Activated CD8-positive, alpha-beta memory T cell treated with anti-CD3 and anti-CD28 coated beads, Interleukin-2, amount 10 ng/mL, durations not matched to agents 7 days and 5 days (primary cell): ENCODE data around the gene OR10A5. TPM values are rescaled to one million over a fixed set of nuclear protein-coding genes. Genes with fewer than 3 reads are reported as not detected.
"Not testable (repeated sequence)": the region's sequence is repeated elsewhere in the genome, so short reads cannot be mapped to it uniquely, and the experiment has no call there.

Source experiments
- ATAC-seq: fragments of 150-1000 bp; cut with Tn5 transposase; one replicate; pipeline ENCODE4 v1.10.0; 2021; ENCODE audit warnings: moderate library complexity
- CTCF ChIA-PET: fragments of 350-600 bp; sonication (Branson Sonifier 250); formaldehyde crosslinking; loops from one replicate; lab custom pipeline; 2021; ENCODE audit warnings: antibody characterized with exemption; lab: Charles Lee
- DNase-seq: peaks from one replicate; pipeline ENCODE4 v3.0.0-alpha.2; 2020
- H3K27ac Mint-ChIP-seq: one replicate; pipeline ENCODE4 v1.8.0; 2021; ENCODE audit warnings: mild to moderate bottlenecking, mixed read lengths
- H3K27me3 Mint-ChIP-seq: one replicate; pipeline ENCODE4 v1.8.0; 2021; ENCODE audit warnings: mixed read lengths
- H3K36me3 Mint-ChIP-seq: one replicate; pipeline ENCODE4 v1.8.0; 2021; ENCODE audit warnings: mild to moderate bottlenecking, mixed read lengths
- H3K4me1 Mint-ChIP-seq: one replicate; pipeline ENCODE4 v1.8.0; 2021; ENCODE audit warnings: mixed read lengths
- H3K4me3 Mint-ChIP-seq: one replicate; pipeline ENCODE4 v1.8.0; 2021; ENCODE audit warnings: mild to moderate bottlenecking, moderate library complexity, mixed read lengths
- H3K9me3 Mint-ChIP-seq: one replicate; pipeline ENCODE4 v1.8.0; 2022; ENCODE audit warnings: low read depth, mixed read lengths
- total RNA-seq, 2 experiments: library from RNA; stranded (reverse); gene quantifications; one replicate each; pipeline ENCODE4 v1.2.3, GENCODE V29; 2021

Gene OR10A5, protein sequence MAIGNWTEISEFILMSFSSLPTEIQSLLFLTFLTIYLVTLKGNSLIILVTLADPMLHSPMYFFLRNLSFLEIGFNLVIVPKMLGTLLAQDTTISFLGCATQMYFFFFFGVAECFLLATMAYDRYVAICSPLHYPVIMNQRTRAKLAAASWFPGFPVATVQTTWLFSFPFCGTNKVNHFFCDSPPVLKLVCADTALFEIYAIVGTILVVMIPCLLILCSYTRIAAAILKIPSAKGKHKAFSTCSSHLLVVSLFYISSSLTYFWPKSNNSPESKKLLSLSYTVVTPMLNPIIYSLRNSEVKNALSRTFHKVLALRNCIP
- not detected for total RNA-seq

DNA sequence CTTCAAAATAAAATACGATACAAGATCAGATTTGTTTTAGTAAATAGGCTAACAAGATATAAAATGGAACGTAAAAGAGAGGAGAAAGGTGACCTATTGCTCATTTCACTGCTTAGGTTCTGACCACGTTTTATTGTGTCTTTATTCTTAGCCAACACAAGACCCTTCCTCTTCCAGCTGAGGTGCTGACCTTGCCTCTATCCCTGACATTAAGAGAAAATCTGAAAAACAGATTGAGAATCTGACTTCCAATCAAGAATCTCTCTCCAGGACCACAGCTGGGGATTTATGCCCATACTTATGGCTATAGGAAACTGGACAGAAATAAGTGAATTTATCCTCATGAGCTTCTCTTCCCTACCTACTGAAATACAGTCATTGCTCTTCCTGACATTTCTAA is at the start of gene OR10A5:
TSS of gene OR10A5 (plus strand) at position 301 of the 400 bp plus-strand sequence. CDS start at position 301, 0 bp downstream.
- Mint-ChIP-seq H3K4me1 (peaks cover 7% of the 10 kb centered on the region), H3K36me3 (no peaks in the 10 kb centered on the region), H3K4me3 (no peak within 1 kb of the TSS), H3K27me3 (peaks cover 2% of the 10 kb centered on the region), H3K27ac (no peak within 1 kb of the TSS), H3K9me3 (no peaks in the 10 kb centered on the region)
- DNase-seq (no peak), ATAC-seq (no peak)
- CTCF ChIA-PET, result no interaction called here

DNA sequence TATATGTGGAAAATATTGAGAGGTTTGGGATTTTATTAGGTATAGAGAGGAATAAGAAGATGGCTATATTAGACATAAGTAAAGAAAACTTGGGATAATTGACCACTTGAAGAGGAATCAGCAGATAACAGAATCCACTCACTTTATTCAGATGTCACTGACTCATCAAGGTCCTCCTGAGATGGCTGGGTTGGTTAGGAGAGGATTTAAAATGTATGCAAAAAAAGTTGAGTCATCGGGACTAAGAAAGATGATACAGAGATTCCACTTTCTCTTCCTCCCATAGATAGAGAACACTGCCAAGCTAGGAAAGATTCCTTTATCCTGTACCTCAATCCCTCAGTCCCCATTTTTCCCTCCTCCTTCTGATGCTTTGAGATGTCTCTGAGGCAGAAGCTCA is 46.1 kb upstream of the OR10A5 start, which contains the start of gene OR6A2:
TSS of gene OR6A2 (minus strand) at position 288 of the 400 bp plus-strand sequence. CDS start 3,981 bp downstream, outside the sequence.
- no peaks in the 10 kb centered on the region for H3K36me3 Mint-ChIP-seq
- H3K27me3 Mint-ChIP-seq, result peaks cover 3% of the 10 kb centered on the region
- no peak within 1 kb of the TSS for H3K4me3 Mint-ChIP-seq
- no peaks in the 10 kb centered on the region for H3K4me1 Mint-ChIP-seq
- no peak within 1 kb of the TSS for H3K27ac Mint-ChIP-seq
- H3K9me3 Mint-ChIP-seq, result no peaks in the 10 kb centered on the region
- CTCF ChIA-PET, result interaction anchor here (2.5 kb wide), 1 partner anchor 12 kb away, joined by 10 read pairs; no protein-coding TSS in a partner anchor
- DNase-seq (no peak), ATAC-seq (no peak)

DNA sequence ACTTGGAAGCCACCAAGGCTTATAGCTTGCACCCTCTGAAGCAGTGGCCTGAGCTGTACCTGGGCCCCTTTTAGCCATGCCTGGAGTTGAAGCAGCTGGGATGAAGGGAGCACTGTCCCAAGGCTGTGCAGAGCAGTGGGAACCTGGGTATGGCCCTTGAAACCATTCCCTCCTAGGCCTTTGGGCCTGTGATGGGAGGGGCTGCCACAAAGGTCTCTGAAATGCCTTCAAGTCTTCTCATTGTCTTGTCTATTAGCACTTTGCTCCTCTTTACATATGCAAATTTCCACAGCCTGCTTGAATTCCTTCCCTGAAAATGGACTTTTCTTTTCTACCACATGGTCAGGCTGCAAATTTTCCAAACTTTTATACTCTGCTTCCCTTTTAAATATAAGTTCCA is 44.4 kb upstream of the OR10A5 start:
- not testable (repeated sequence) for H3K4me3 Mint-ChIP-seq, H3K27me3 Mint-ChIP-seq, H3K36me3 Mint-ChIP-seq, DNase-seq, ATAC-seq, H3K9me3 Mint-ChIP-seq, H3K4me1 Mint-ChIP-seq, H3K27ac Mint-ChIP-seq
- CTCF ChIA-PET, result interaction anchor here (1.0 kb wide), 1 partner anchor 11 kb away, joined by 5 read pairs; no protein-coding TSS in a partner anchor

DNA sequence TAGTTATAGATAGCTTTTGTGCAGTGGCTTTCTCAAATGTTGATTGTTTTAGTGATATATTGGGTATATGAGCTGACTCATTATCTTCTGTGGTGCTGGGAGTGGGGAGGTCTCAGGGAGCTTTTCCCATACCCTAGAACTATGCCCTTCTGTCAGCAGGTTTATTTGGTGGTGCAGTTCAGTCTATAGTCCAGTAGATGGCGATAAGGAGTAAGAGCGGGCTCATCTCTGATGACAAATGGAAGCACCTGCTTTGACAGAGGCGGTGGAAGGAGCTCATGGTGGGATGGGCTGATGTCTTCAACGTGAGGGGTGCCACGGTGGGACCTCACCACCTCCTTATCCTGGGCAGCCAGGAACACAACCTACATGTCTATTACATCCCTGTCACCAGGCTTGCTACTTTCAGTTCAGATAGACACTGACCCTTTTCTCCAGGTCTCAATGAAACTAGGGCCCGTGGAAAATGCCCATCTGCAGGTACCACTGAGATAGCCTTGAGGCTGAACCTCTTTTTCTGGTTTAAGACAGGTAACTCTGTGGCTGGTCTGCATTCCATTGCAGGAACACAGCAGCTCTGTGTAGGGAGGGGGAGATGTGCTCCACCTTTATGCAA is 33.0 kb upstream of the OR10A5 start:
- Mint-ChIP-seq H3K4me3 (no peak overlapping the region), H3K9me3 (no peaks in the 10 kb centered on the region), H3K36me3 (no peaks in the 10 kb centered on the region), H3K27ac (no peak overlapping the region), H3K4me1 (no peaks in the 10 kb centered on the region), H3K27me3 (peaks cover 23% of the 10 kb centered on the region)
- DNase-seq (peak; percentile 46), ATAC-seq (peak; percentile 76)
- CTCF ChIA-PET, result interaction anchor here (0.8 to 2.1 kb wide), 23 partner anchors 10 to 875 kb away, joined by 3 to 13 read pairs (median 3); partner anchors contain the start of genes MRPL17, OR2AG1 and OR6A2

DNA sequence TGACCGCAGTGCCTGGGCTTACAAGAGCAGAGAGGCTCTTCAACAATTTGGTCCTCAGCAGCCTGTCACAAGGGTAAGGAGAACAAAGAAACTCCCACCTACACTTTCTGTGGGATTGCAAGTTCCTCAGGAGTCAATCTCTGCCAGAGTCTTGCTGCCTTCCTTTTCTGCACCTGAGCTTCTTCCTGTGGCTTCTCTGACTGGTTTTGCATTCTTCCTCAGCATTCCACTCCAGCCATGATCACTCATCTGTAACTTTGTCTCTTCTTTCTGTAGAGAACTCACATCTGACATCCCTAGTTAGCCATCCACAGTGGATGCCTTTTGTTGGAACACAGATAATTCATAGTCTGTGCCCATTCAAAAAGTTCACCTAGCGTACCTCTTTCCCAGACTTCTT is 31.8 kb upstream of the OR10A5 start:
- Mint-ChIP-seq H3K4me1 (no peaks in the 10 kb centered on the region), H3K27ac (no peak overlapping the region)

DNA sequence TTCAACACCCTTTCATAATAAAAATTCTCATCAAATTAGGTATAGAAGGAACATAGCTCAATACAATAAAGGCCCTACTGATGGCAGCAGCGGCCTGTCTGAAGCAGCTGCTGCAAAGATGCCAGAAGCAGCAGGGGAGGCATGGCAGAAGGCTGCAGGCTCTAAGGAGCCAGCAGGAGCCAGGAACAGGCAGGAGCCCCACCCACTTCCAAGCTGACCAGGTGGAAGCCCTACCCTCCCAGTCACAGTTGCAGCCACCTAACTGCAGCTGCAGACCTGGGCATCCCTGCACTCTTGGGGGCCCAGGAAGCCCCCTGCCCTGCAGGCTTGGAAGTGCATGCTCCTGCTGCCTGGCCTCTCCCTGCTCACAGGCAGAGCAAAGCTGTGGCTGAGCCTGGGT is 27.8 kb upstream of the OR10A5 start:
- CTCF ChIA-PET, result no interaction called here
- H3K4me1 Mint-ChIP-seq, result no peaks in the 10 kb centered on the region
- DNase-seq (no peak), ATAC-seq (no peak)
- H3K27ac Mint-ChIP-seq, result no peak overlapping the region
- peaks cover 10% of the 10 kb centered on the region for H3K27me3 Mint-ChIP-seq
- no peak overlapping the region for H3K4me3 Mint-ChIP-seq
- H3K9me3 Mint-ChIP-seq, result no peaks in the 10 kb centered on the region
- H3K36me3 Mint-ChIP-seq, result no peaks in the 10 kb centered on the region

More for the DNA sequence above, 31.8 kb upstream of the OR10A5 start:
- Mint-ChIP-seq H3K4me3 (no peak overlapping the region), H3K27me3 (peaks cover 18% of the 10 kb centered on the region), H3K36me3 (no peaks in the 10 kb centered on the region), H3K9me3 (no peaks in the 10 kb centered on the region)
- DNase-seq, result no peak
- CTCF ChIA-PET, result interaction anchor here (1.4 kb wide), 1 partner anchor 79 kb away, joined by 3 read pairs; no protein-coding TSS in a partner anchor
- no peak for ATAC-seq

DNA sequence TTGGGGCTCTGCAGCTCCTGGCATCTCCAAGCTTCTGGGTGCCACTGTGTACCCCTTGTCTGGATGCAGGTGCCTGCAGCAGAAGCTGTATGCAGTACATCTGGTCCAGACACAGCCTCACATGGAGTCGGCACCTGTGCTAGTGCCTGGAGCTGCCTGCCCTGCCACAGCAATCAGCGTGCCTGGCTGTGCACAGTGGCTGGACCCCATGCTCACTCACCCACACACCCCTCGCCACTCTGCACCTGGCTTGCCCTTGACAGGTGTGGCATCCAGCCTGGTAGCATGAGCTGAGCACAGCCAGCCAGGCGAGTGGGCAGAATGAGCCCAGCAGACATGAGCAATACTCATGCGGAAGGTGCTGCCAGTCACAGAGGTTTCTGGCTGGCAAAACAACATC is 26.5 kb upstream of the OR10A5 start:
- Mint-ChIP-seq H3K36me3 (no peaks in the 10 kb centered on the region), H3K27me3 (peaks cover 9% of the 10 kb centered on the region), H3K4me3 (no peak overlapping the region), H3K9me3 (no peaks in the 10 kb centered on the region), H3K4me1 (no peaks in the 10 kb centered on the region), H3K27ac (no peak overlapping the region)
- CTCF ChIA-PET, result no interaction called here
- ATAC-seq, result no peak
- DNase-seq, result no peak

DNA sequence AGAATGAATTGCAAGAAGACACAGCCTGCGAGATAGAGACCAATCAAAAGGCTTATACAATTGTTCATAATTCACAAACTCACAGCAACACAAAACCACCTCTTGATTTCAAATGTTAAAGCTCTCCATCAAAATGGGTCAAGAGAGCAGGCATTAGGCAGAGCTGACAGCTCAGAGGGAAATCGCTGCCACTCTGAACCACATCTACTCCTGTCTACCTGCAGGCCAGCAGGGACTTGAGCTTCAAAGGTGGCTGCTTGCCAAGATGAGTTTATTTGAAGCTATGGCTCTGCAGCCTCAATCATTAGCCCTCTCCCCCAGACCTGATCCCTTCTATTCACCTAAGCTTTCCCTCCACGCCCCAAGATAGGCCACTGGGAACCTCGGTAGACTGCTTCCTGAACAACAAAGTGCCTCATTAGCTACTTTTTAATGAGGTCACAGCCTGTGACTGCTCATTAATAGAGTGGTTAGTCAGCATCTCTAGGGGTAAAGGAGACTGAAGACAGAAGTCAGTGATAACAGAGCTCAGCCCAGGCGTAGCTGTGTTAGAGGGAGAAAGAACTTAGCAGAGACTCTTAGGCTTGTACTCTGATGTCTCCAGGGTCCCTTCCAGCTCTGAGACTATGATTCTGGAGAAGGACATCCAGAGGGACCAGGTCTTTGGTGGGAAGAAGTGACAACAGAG is 21.2 kb upstream of the OR10A5 start:
- H3K9me3 Mint-ChIP-seq, result no peaks in the 10 kb centered on the region
- no peak overlapping the region for H3K27ac Mint-ChIP-seq
- peaks cover 10% of the 10 kb centered on the region for H3K27me3 Mint-ChIP-seq
- DNase-seq, result no peak
- CTCF ChIA-PET, result interaction anchor here (2.1 kb wide), 1 partner anchor 12 kb away, joined by 13 read pairs; no protein-coding TSS in a partner anchor
- no peaks in the 10 kb centered on the region for H3K4me1 Mint-ChIP-seq
- no peak for ATAC-seq
- no peaks in the 10 kb centered on the region for H3K36me3 Mint-ChIP-seq
- no peak overlapping the region for H3K4me3 Mint-ChIP-seq

DNA sequence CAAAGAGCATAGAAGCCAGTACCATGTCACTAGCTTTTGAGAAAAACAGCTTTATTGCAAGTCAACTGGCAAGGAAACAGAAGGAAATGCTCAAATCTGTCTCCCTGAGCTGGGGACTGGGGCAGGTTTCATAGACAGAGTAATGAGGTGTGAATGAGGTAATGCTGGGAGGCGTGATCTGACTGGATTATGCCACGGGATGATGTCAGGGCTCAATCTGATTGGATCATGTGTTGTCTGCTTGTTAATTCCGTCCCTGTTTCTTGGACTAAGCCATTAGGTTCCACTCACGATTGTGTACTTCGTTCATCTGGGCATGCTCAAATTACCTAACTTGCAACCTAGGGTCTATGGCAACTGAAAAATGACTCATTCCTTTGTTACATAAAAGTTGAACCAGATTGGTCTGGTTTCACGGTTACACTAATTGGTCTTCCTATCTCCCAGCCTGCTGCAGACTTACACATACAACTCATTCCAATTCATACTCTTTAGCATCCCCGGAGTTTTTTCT is 20.2 kb upstream of the OR10A5 start:
- Mint-ChIP-seq H3K4me1 (no peaks in the 10 kb centered on the region), H3K9me3 (no peaks in the 10 kb centered on the region), H3K36me3 (no peaks in the 10 kb centered on the region), H3K27me3 (peaks cover 10% of the 10 kb centered on the region), H3K4me3 (no peak overlapping the region), H3K27ac (no peak overlapping the region)
- CTCF ChIA-PET, result interaction anchor here (2.1 kb wide), 1 partner anchor 13 kb away, joined by 13 read pairs; no protein-coding TSS in a partner anchor
- ATAC-seq (no peak), DNase-seq (no peak)

DNA sequence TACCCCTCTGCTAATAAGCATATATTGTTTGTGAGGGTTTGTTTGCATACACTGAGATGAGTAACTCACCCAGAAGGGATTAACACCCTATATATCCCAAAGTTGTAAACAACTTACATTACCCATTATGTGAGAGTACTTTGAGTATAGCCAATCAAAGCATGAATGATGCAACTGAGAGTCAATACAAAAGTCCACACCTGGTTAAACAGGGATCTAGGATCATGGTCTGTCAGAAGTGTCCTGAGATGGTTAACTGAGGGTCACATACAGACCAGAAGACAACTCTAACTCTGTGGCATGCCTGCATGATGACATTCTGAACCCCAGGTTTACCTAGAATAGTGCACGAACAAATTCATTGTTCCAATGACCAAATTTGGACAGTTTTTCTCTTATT is 17.4 kb upstream of the OR10A5 start:
- CTCF ChIA-PET, result interaction anchor here (1.2 kb wide), 1 partner anchor 16 kb away, joined by 3 read pairs; no protein-coding TSS in a partner anchor
- Mint-ChIP-seq H3K9me3 (no peaks in the 10 kb centered on the region), H3K36me3 (no peaks in the 10 kb centered on the region), H3K4me3 (no peak overlapping the region), H3K4me1 (no peaks in the 10 kb centered on the region), H3K27ac (no peak overlapping the region), H3K27me3 (peaks cover 13% of the 10 kb centered on the region)
- ATAC-seq, result no peak
- DNase-seq, result no peak

DNA sequence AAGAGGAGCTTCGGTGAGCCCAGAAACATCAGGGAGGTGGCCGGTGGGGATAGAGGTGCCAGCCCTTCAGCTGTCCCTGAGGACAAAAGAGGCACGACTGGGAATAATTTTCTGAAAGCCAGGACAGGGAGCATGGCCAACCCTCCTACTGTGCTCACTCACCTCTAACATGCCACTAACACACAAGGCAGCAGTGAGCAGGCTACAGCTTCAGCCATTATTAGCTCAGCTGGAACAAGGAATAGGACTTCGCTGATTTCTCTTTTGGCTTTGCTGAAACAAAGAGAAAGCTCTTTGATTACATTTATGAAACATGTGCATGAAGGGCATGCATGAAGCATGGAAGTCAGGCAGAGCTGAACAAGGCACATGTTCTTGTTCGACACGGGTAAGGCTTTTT is 12.1 kb upstream of the OR10A5 start:
- Mint-ChIP-seq H3K4me1 (no peaks in the 10 kb centered on the region), H3K4me3 (no peak overlapping the region), H3K36me3 (no peaks in the 10 kb centered on the region), H3K27ac (no peak overlapping the region), H3K9me3 (no peaks in the 10 kb centered on the region), H3K27me3 (peaks cover 29% of the 10 kb centered on the region)
- DNase-seq (no peak), ATAC-seq (no peak)
- CTCF ChIA-PET, result interaction anchor here (1.2 kb wide), 1 partner anchor 21 kb away, joined by 3 read pairs; no protein-coding TSS in a partner anchor

DNA sequence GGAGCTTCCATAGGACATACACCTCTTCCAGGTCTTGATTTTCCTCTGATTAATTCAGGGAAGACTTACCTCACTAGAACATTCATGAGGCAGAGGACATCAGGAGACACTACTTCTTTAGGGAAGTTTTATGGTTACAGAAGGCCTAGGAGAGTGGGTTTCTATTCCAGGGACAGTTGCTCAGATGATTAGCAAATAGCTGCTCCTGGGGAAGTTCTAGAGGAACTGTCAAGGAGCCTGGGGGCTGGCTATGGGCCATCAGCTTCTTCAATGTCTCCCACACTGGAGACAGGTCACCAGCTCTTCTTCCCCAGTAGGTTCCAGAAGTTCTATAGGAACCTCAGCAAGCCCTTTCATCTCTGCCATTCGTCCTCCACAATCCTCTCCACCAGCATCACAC is 11.5 kb upstream of the OR10A5 start:
- DNase-seq (no peak), ATAC-seq (no peak)
- CTCF ChIA-PET, result interaction anchor here (0.9 to 1.2 kb wide), 2 partner anchors 22 to 89 kb away, joined by 3 read pairs; no protein-coding TSS in a partner anchor
- H3K36me3 Mint-ChIP-seq, result no peaks in the 10 kb centered on the region
- no peak overlapping the region for H3K27ac Mint-ChIP-seq
- no peaks in the 10 kb centered on the region for H3K9me3 Mint-ChIP-seq
- H3K27me3 Mint-ChIP-seq, result peaks cover 29% of the 10 kb centered on the region
- H3K4me1 Mint-ChIP-seq, result no peaks in the 10 kb centered on the region
- no peak overlapping the region for H3K4me3 Mint-ChIP-seq

DNA sequence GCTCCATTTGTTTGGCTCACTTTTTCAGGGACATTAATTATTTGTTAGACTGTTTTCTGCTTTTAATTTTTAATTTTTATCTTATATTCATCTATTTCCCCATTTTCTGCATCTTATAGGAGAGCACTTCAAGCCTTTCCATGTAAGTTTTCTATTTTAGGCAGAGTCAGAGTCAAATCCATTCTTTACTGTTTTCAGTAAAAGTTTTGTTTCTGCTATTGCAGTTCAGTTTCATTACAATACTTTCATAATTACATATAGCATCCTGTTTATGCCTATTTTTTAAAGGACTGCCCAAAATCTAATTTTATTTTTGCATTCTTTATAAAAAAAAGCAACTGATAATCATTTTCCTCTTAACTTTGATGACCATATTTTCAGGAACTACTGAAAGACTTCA is 3.8 kb upstream of the OR10A5 start:
- H3K27ac Mint-ChIP-seq, result no peak overlapping the region
- H3K4me3 Mint-ChIP-seq, result no peak overlapping the region
- CTCF ChIA-PET, result interaction anchor here (1.0 kb wide), 1 partner anchor 37 kb away, joined by 3 read pairs; no protein-coding TSS in a partner anchor
- peaks cover 10% of the 10 kb centered on the region for H3K27me3 Mint-ChIP-seq
- no peak for ATAC-seq
- no peak for DNase-seq
- H3K9me3 Mint-ChIP-seq, result no peaks in the 10 kb centered on the region
- H3K36me3 Mint-ChIP-seq, result no peaks in the 10 kb centered on the region
- peaks cover 7% of the 10 kb centered on the region for H3K4me1 Mint-ChIP-seq
